ENCODE data around the gene PIGQ. TPM values are rescaled to one million over a fixed set of nuclear protein-coding genes. Genes with fewer than 3 reads are reported as not detected.

Gene PIGQ
- total and polyA plus RNA-seq, 2 of the 8 experiments (the other 6 are each of a cell fraction or from before 2014, with no cell fraction given), result 36.0 to 49.2 TPM

DNA sequence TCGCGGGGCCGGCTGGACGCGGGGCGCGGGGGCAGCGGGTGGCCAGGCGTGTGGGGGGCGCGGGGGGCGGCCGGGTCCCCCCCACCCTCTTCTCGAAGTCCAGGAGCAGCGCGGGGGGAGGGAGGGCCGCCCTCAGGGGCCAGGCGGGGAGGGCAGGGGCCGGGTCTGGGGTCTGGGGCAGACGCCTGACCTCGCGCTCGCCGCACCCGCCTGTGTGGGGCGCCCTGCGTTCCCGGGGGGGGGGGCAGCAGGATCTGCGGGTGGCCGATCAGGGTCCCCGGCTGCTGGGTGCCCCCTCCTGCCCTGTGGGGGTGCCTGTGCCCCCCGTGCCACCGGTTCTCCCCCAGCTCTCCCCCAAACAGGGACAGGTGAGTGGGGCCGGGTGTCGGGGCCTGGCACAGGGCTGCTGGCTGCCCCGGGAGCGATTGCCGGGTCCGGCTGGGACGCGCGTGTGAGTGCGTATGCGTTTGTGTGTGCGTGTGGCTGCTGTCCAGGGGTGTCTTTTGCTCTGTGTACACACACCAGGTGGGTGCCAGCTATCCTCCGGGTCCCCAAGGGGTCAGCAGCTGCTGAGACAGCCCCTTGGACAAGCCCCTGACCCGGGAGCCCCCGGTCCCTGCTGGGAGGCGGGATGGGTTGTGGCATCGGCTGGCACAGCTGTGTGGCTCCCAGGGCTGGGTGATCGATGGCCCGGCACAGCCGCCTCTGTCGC is 8.9 kb upstream of the PIGQ start (continued):
- no peak for TF ChIP-seq CTBP2 (IDR thresholded peaks at IDR 0.05; ENCODE audit: borderline replicate concordance, insufficient read depth, insufficient read length, low read length)
- TF ChIP-seq, protein P1, sequence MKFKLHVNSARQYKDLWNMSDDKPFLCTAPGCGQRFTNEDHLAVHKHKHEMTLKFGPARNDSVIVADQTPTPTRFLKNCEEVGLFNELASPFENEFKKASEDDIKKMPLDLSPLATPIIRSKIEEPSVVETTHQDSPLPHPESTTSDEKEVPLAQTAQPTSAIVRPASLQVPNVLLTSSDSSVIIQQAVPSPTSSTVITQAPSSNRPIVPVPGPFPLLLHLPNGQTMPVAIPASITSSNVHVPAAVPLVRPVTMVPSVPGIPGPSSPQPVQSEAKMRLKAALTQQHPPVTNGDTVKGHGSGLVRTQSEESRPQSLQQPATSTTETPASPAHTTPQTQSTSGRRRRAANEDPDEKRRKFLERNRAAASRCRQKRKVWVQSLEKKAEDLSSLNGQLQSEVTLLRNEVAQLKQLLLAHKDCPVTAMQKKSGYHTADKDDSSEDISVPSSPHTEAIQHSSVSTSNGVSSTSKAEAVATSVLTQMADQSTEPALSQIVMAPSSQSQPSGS (IDR thresholded peaks at IDR 0.05; ENCODE audit: low read length), result no peak
- TF ChIP-seq TBP (IDR thresholded peaks at IDR 0.05; ENCODE audit: low read depth, low read length), result no peak
- no peak; the same call in 1 of the 2 replicates for TF ChIP-seq SUZ12 (IDR thresholded peaks at IDR 0.05; ENCODE audit: low read length)

Data from H1 (cell line).